GM23248 (cell line): ENCODE data around the gene NPIPA8.
"Not testable (repeated sequence)": the region's sequence is repeated elsewhere in the genome, so short reads cannot be mapped to it uniquely, and the experiment has no call there.

Experiments
- EZH2 ChIP-seq: fragments of 200-600 bp; sonication (generic); IDR thresholded peaks from 2 replicates; pipeline ENCODE4 v1.6.1; 2018; ENCODE audit warnings: antibody characterized with exemption, mild to moderate bottlenecking; ENCODE audit not compliant: insufficient read depth, poor library complexity, severe bottlenecking
- EZH2phosphoT487 ChIP-seq: fragments of 200-600 bp; sonication (generic); IDR thresholded peaks from 2 replicates; pipeline ENCODE4 v1.6.1; 2018; ENCODE audit warnings: antibody characterized with exemption, moderate library complexity, mild to moderate bottlenecking, low read depth; ENCODE audit not compliant: insufficient read depth

DNA sequence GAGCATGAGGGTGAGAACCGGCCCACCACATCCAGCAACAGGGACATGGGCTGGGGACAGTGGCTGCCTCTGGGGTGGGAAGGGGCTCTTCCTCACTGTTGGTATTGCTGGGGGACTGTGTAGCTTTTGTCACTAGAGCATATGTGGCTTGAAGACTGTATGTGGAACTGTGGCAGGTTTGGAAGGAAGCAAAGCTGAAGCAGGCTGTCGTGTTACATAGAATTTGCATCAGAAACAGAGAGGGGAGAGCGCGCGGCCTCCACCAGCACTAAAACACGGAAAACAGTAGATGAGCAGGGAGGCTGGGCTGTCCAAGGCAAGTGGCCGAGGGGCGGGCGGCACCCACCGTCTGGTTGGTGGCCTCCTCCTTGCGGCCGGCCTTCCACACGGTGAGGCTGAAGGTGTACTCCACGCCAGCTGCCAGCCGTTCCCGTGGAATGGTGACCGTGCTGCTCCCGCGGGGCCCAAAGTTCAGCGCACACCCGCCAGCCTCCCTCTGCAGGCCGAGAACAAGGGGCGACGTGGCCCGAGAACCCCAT lies 47.6 kb upstream of the NPIPA8 start:
- TF ChIP-seq EZH2, EZH2phosphoT487: not testable (repeated sequence)
